COLO829 (cell line): ENCODE results near the gene TRIM38.
"Not testable (repeated sequence)": the region's sequence is repeated elsewhere in the genome, so short reads cannot be mapped to it uniquely, and the experiment has no call there.

Experiments
- DNase-seq: peaks from one replicate; pipeline ENCODE4 v3.0.0; 2012; ENCODE audit warnings: low spot score

TRIM38 gene

GRCh38 chr6:25942561-25943147 lies 19.9 kb upstream of the TRIM38 start:
- DNase-seq: peak; percentile 42

DNA sequence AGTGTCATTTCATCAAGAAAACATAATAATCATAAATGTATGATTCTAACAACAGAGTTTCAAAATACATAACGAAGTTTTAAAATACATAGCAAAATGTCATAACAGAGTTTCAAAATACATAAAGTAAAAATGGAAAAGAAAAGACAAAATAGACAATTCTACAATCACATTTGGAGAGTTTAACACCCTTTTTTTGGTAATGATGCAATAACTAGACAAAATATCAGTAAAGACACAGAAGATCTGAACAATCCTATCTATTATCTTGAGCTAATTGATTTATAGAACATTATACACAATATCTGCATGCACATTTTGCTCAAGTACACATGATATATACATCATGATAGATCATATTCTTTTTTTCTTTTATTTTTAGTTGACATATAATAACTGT lies 18.7 kb upstream of the TRIM38 start:
- no peak for DNase-seq

- no peak for DNase-seq
Observed at GRCh38 chr6:25944688-25945574, 17.7 kb upstream of the TRIM38 start.

DNA sequence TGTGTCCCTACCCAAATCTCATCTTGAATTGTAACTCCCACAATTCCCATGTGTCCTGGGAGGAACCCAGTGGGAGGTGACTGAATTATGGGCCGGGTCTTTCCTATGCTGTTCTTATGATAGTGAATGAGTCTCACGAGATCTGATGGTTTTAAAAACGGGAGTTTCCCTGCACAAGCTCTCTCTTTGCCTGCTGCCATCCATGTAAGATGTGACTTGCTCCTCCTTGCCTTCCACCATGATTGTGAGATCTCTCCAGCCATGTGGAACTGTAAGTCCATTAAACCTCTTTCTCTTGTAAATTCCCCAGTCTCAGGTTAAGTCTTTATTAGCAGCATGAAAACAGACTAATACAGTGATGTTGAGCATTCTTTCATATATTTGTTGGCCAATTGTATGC lies 16.9 kb upstream of the TRIM38 start:
- not testable (repeated sequence) for DNase-seq

GRCh38 chr6:25946631-25947030 lies 16.0 kb upstream of the TRIM38 start:
- no peak for DNase-seq

- not testable (repeated sequence) for DNase-seq
Observed at GRCh38 chr6:25947492-25947891, 15.1 kb upstream of the TRIM38 start.

DNA sequence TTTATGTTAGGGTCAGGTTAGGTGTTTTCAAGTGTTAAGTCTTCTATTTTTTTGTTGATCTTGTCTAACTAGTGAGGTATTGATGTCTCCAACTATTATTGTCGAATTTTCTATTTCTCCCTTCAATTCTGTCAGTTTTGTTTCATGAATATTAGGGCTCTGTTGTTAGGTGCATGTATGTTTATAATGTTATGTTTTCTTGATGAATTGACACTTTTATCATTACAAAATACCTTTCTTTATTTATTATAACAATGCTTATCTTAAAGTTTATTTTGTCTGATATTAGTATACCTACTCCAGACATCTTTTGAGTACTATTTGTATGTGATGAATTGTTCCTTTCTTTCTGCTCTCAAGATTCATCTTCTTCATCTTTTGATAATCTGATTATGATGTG lies 12.9 kb upstream of the TRIM38 start:
- no peak for DNase-seq

- DNase-seq: no peak
Observed at GRCh38 chr6:25950297-25950696, 12.3 kb upstream of the TRIM38 start.

GRCh38 chr6:25951296-25952032 lies 11.1 kb upstream of the TRIM38 start:
- DNase-seq: no peak

DNA sequence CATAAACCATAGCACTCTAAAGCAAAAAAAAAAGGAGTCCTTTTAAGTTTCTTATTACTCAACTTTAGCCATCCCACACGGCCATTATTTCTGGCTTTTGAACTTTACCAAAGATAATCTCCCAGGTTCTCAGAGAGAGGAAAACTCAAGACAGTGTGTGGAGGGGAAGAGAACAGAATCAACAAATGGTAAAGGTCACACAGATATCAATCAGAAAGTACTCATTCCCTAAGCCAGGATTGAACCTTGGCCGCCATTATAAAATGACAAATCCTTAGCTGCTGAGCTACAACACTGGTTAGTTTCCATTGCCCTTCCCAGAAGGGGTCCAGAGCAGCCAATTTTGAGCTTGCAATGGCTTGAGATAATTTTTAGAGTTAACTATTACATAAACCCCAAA lies 10.1 kb upstream of the TRIM38 start:
- DNase-seq: no peak

GRCh38 chr6:25953733-25954132 lies 8.9 kb upstream of the TRIM38 start:
- no peak for DNase-seq

DNA sequence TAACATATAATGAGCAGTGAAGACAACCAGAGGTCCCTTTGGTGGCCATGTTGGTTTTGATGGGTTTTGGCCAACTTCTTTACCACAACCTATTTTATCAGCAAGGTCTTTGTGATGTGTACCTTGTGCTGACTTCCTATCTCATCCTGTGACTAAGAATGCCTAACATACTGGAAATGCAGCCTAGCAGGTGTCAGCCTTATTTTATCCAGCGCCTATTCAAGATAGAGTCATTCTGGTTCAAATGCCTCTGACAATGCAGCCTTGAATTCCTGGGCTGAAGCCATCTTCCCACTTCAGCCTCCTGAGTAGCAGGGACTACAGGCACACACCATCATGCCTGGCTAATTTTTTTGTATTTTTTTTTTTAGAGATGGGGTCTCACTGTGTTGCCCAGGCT lies 7.8 kb upstream of the TRIM38 start:
- no peak for DNase-seq

DNA sequence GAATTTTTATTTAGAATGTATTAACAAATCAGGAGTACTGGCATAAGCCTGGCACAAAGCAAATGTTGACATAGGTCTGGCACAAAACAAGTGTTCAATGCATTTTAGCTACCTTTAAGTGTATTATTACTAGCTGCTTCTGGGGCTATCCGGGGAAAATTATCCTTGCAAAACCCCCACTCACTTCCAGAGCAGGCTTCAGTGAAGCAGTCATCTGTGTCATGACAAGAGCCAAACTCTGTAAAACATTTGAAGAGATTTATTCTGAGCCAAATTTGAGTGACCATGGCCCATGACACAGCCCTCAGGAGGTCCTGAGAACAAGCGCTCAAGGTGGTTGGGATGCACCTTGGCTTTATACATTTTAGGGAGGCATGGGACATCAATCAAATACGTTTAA lies 6.4 kb upstream of the TRIM38 start:
- no peak for DNase-seq

DNA sequence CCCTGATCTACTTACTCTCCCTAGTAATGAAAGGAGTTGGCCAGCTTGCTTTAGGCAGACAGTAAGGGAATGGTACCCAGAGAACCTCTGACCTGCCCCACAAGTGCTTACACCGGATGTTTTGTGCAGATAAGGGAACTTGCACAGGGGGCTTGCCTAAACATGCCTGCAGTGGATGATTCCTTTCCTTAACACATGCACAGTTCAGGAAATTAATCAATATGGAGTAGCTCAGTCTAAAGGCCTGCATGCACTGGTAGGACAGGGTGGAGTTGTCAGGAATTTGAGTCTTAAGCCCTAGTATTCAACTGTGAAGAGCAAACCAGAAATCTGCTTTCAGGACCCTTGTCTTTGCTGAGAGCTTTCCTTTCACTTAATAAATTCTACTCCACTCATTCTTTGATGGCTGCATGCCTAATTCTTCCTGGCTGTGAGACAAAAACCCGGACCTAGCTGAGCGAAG lies 3.9 kb upstream of the TRIM38 start:
- no peak for DNase-seq

DNA sequence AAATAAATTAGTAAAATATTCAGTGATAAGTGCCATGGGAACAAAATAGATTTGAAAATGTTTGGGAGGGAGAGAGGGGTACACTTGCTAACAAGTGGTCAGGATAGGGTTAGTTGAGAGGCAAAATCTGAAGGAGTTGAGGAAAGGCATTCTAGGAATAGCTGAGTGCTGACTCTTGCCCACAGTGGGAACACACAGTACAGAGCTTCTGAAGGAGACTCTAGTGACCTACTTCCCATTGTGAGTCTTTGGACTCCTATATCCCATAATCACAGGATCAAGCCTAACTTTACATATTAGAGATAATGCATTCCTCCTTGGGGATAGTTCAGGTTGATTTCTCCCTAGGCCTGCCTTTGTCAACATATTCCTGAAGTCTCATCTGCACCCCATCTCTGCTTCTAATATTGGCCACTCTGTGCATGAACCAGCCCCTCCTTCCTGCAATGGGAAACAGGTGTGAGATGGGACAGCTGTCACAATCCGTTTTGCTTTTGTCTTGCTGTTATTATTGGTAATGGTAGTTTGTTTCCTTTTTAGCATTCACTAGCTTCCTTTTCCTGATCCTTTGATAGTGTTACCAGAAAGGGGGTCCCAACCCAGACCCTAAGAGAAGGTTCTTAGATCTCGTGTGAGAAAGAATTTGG lies 2.6 kb upstream of the TRIM38 start:
- DNase-seq: no peak

DNA sequence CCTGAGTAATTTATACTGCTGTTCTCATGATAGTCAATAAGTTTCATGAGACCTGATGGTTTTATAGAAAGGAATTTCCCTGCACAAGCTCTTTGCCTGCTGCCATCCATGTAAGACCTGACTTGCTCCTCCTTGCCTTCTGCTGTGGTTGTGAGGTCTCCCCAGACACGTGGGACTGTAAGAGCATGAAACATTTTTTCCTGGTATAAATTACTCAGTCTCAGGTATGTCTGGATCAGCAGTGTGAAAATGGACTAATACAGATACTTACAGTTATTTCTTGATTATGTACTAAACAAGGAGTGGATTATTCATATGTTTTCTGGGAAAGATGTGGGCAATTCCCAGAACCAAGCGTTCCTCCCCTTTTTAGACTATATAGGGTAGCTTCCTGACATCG lies 1.9 kb upstream of the TRIM38 start:
- DNase-seq: no peak

DNA sequence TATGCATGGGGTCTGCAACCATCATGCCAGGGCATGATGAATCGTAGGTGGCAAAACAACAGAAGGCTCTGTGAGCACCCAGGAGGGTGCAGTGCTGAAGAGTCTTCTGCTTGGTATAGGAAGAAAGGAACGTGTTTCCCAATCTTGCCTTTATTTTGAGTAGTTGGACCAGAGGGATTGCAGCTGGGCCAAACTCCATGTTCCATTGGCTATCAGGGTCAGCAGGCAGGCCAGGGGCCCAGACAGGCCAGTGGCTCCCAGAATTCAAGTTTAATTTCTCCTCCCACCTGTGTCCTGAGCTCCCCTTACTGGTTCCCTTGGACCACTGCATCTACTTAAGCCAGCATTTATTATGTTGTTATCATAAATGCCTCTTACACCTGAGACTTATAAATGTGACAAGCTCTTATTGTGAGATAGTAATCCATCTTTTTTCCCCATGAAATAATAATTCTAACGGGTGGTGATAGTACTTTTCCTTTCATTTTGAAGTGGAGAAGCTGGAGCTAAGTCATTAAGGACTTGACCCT lies 918 bp upstream of the TRIM38 start:
- DNase-seq: no peak

DNA sequence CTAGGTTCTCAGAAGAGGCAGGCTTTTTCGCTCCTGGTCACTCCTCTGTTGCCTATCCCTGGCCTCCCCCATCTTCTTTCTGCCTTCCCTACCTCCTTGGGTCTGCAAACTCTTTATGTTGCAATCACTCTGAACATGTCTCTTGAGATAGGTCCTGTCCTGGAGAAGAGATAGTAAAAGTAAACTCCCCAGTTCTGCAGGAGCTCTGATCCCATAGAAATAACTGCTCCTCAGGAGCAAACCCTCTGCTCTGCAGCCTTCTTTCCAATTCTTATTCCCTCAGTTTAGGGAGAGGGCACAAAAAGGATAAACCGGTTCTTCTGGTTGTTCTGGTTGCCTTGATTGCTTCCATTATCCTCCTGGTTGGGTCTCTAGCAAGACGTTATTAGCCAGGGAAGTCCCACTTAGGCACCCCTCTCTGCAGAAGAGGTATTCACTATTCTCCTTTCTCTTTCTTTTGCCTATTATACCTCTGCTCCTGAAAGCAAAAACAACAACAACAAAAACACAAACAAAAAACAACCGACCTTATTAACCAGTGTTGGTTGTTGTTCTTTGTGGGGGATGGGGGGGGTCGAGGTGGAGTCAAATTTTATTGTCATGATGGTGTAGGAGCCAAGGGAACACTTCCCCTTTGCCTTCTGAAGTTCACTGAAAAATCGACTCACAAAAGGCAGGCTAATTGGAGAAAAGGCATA lies 973 bp downstream of the TRIM38 start:
- DNase-seq: no peak

DNA sequence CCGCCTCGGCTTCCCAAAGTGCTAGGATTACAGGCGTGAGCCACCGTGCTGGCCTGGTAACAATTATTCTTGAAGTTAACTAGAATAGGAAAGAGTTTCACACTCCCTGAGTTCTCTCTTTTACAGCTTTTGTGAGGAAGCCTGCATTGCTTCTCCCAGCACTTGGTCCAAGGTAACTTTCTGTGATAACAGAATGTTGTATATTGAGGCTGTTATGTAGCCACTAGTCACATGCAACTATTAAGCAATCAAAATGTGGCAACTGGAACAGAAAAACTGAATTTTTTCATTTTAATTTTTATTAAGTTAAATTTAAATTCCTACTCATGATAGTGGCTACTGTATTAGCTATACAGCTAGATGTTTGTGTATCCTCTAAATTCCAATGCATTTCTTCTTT lies 2.5 kb downstream of the TRIM38 start:
- DNase-seq: no peak

DNA sequence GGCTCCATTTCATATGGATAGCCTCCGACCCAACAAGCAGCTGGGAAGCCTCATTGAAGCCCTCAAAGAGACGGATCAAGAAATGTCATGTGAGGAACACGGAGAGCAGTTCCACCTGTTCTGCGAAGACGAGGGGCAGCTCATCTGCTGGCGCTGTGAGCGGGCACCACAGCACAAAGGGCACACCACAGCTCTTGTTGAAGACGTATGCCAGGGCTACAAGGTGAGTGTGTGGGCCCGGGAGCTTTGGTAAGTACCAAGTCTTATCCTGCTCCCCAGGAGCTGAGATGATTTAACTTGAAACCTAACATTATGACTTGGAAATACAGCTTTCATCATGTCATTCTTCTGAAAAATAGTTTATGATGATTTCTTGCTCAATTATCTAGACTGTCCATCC lies 4.1 kb downstream of the TRIM38 start:
- DNase-seq: no peak

DNA sequence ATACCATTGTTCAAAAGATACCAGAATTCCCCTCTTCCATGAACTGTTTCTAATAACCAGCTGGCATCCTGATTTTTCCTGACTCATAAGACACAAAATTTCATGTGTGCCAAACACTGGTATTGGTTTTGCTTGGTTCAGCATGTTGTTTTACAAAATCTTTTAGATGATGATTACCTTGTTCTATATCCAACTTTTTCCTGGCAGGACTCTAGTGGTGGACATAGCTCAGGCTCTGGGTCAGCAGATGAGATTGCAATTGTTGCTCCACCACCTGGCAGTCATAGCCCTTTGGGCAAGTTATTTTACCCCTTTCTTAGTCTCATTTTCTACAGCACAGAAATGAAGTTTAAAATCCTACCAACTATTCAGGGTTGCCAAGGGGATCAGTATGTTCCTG lies 6.2 kb downstream of the TRIM38 start:
- no peak for DNase-seq
